Measurements from ENCODE around the gene HSF2. TPM values are rescaled to one million over a fixed set of nuclear protein-coding genes. Genes with fewer than 3 reads are reported as not detected.
A peak's percentile ranks its signal among the peaks of the same experiment; 100 is the strongest.

Gene HSF2
- total RNA-seq, 4 donors from 2014 or later: 12.4 to 37.2 (median 21.4) TPM

DNA sequence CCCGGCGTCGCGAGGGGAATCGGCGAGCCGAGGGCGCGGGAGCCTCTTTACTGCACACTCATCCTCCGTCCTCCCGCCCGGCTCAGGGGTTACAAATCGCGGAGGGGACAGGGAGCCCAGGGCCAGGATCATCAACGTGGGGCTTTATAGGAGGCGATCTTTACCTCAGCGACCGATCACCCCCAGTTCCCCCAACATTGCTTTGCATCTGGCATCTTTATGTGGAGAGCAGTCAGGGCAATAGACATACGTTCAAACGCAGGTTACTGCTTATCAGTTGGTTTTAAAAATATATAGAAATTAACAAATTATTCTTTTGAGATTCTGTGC, 634 bp downstream of the HSF2 start:
- peaks cover 22% of the 10 kb centered on the region for H3K4me1 ChIP-seq
- H3K27ac ChIP-seq: peak overlapping the region; percentile 93
- H3K9me3 ChIP-seq: no peaks in the 10 kb centered on the region
- peak in 1 of 2 donors; percentile 68 for DNase-seq (ENCODE audit: low spot score in 2 of 2)
- H3K27me3 ChIP-seq: no peaks in the 10 kb centered on the region
- no peaks in the 10 kb centered on the region for H3K36me3 ChIP-seq
- H3K4me3 ChIP-seq: peak overlapping the region; percentile 100
- under 1% methylated on average over 19 of the region's 20 CpGs for WGBS
- TF ChIP-seq CTCF (IDR thresholded peaks at IDR 0.05): no peak
- no peak for TF ChIP-seq POLR2A (IDR thresholded peaks at IDR 0.05)
- TF ChIP-seq EP300 (IDR thresholded peaks at IDR 0.05): no peak
- TF ChIP-seq POLR2AphosphoS5 (IDR thresholded peaks at IDR 0.05): no peak

DNA sequence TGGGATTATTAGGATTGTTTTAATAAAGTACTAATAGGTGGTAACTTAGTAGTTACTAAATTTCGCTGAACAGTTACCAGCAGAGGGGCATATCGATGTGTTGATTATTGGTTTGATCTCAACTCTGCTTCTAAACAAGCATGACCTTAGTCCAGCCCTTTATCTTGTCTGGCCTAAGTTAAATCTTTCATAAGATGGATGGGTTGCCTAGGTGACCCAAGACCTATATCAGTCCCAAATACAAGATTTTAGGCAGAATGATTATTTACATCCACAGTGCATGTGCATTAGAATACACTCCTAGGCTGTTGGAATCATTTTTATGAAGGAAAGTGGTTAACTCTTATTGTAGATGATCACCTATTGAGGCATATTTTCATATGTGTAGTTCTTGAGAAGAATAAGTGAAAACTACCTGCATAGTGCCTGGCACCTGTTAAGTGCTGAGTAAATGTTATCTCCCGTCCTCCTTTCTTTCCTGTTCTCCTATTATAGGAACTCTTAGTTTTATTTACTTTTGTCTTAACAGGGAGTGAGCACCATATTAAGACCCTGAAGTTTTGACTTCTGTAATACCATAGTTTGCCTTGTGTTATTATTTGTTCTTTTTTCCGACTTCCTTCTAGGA, 1.1 kb downstream of the HSF2 start:
- Histone ChIP-seq H3K27me3 (no peaks in the 10 kb centered on the region), H3K9me3 (no peaks in the 10 kb centered on the region), H3K4me3 (peak overlapping the region; percentile 100), H3K4me1 (peaks cover 22% of the 10 kb centered on the region), H3K27ac (no peak overlapping the region), H3K36me3 (no peaks in the 10 kb centered on the region)
- WGBS: 41% methylated on average over 4 of the region's 4 CpGs
- TF ChIP-seq CTCF (IDR thresholded peaks at IDR 0.05): no peak
- no peak for DNase-seq (ENCODE audit: low spot score in 2 of 2)

DNA sequence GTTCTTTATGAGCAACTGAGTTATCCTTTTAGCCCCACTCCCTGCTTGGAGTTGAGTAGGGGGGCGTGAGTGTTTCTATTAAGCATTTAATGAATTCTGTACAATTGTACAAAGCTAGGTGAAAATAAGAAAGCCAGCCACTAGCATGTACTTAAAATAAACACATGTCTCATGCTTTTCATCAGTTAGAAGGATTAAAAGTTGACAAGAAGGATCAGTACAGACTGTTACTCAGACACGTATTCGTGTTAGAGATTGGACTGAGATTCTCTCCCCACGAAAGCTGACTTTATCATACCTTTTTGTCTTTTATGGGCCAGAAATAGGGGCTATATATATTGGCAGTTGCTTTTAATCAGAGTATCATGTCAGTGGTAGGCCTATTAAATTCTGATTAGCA, 1.7 kb downstream of the HSF2 start:
- Histone ChIP-seq H3K4me3 (no peak overlapping the region), H3K9me3 (no peaks in the 10 kb centered on the region), H3K4me1 (peaks cover 22% of the 10 kb centered on the region), H3K36me3 (no peaks in the 10 kb centered on the region), H3K27me3 (no peaks in the 10 kb centered on the region), H3K27ac (no peak overlapping the region)
- no peak for DNase-seq (ENCODE audit: low spot score in 2 of 2)
- 62% methylated on average over 4 of the region's 4 CpGs for WGBS
- no peak for TF ChIP-seq POLR2A (IDR thresholded peaks at IDR 0.05)
- TF ChIP-seq CTCF (IDR thresholded peaks at IDR 0.05): no peak
- no peak for TF ChIP-seq EP300 (IDR thresholded peaks at IDR 0.05)
- TF ChIP-seq POLR2AphosphoS5 (IDR thresholded peaks at IDR 0.05): no peak

GRCh38 chr6:122404444-122404843, 5.0 kb downstream of the HSF2 start:
- no peaks in the 10 kb centered on the region for H3K27me3 ChIP-seq
- 60% methylated on average over 2 of the region's 2 CpGs for WGBS

GRCh38 chr6:122405417-122405816, 6.0 kb downstream of the HSF2 start:
- H3K36me3 ChIP-seq: no peaks in the 10 kb centered on the region
- no peaks in the 10 kb centered on the region for H3K27me3 ChIP-seq
- H3K4me3 ChIP-seq: no peak overlapping the region
- TF ChIP-seq EP300 (IDR thresholded peaks at IDR 0.05) (no peak), POLR2AphosphoS5 (IDR thresholded peaks at IDR 0.05) (no peak)
- WGBS: 93% methylated on average over 1 of the region's 1 CpG
- H3K27ac ChIP-seq: no peak overlapping the region
- no peaks in the 10 kb centered on the region for H3K9me3 ChIP-seq
- no peak for DNase-seq (ENCODE audit: low spot score in 2 of 2)
- peaks cover 12% of the 10 kb centered on the region for H3K4me1 ChIP-seq

More at GRCh38 chr6:122404444-122404843, 5.0 kb downstream of the HSF2 start:
- no peak for DNase-seq (ENCODE audit: low spot score in 2 of 2)
- Histone ChIP-seq H3K9me3 (no peaks in the 10 kb centered on the region), H3K27ac (no peak overlapping the region), H3K4me3 (no peak overlapping the region), H3K4me1 (peaks cover 14% of the 10 kb centered on the region), H3K36me3 (no peaks in the 10 kb centered on the region)
- no peak for TF ChIP-seq EP300 (IDR thresholded peaks at IDR 0.05)
- no peak for TF ChIP-seq POLR2A (IDR thresholded peaks at IDR 0.05)
- no peak for TF ChIP-seq CTCF (IDR thresholded peaks at IDR 0.05)
- TF ChIP-seq POLR2AphosphoS5 (IDR thresholded peaks at IDR 0.05): no peak

DNA sequence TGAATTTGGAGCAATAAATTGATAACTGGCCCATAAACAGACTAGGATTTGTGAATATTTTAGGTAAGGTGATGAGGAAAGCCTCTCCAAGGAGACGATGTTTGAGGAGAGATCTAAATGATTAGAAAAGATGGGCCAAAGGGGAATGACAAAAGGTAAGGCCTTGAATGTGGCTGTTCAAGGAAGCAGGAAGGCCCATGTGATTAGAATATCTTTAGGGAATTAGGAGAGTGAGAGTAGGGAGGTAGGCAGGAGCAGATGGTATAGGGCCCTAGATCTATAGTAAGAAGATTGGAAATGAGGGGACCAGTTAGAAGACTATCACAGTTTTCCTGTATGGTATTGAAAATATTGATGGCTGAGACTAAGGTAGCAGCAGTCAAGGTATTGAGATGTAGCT, 6.7 kb downstream of the HSF2 start:
- WGBS: 88% methylated on average over 1 of the region's 1 CpG
- H3K27ac ChIP-seq: no peak overlapping the region
- H3K27me3 ChIP-seq: no peaks in the 10 kb centered on the region
- peaks cover 4% of the 10 kb centered on the region for H3K4me1 ChIP-seq
- H3K36me3 ChIP-seq: no peaks in the 10 kb centered on the region
- no peak for DNase-seq (ENCODE audit: low spot score in 2 of 2)
- TF ChIP-seq POLR2AphosphoS5 (IDR thresholded peaks at IDR 0.05) (no peak), POLR2A (IDR thresholded peaks at IDR 0.05) (no peak), EP300 (IDR thresholded peaks at IDR 0.05) (no peak), CTCF (IDR thresholded peaks at IDR 0.05) (no peak)
- H3K9me3 ChIP-seq: no peaks in the 10 kb centered on the region
- no peak overlapping the region for H3K4me3 ChIP-seq
